Measurements from ENCODE around the gene RHBDL2.

RHBDL2 gene

DNA sequence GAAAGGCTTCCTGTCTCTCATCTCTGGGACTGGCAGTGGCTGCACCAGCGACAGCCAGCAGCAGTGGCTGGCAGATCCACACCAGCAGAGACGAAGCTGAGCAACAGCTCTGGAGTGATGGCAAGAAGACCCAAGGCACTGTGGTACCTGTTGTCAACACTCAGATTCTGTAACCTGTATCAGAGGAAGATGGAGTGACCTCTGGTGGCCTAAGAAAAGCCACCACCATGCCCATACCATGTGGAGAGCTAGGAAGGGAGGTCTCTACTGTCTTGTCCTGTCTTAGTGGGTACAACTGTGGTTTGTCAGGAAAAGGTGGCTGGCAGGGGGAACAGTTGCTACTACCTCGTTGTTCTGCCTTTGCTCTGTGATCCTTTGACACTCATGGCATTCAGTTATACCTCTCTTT, 22.5 kb upstream of the RHBDL2 start:
- TF ChIP-seq FOXP2 (optimal IDR thresholded peaks at IDR 0.05; ENCODE audit: borderline replicate concordance, extremely low read depth, extremely low read length, insufficient read depth) (no peak), SIN3A (IDR thresholded peaks at IDR 0.05; ENCODE audit: borderline replicate concordance, insufficient read depth, low read length) (no peak), POLR2AphosphoS5 (IDR thresholded peaks at IDR 0.05; ENCODE audit: low read depth, low read length) (no peak), TAF1 (IDR thresholded peaks at IDR 0.05; ENCODE audit: borderline replicate concordance, insufficient read depth, low read length) (no peak)
- TF ChIP-seq, protein P1, sequence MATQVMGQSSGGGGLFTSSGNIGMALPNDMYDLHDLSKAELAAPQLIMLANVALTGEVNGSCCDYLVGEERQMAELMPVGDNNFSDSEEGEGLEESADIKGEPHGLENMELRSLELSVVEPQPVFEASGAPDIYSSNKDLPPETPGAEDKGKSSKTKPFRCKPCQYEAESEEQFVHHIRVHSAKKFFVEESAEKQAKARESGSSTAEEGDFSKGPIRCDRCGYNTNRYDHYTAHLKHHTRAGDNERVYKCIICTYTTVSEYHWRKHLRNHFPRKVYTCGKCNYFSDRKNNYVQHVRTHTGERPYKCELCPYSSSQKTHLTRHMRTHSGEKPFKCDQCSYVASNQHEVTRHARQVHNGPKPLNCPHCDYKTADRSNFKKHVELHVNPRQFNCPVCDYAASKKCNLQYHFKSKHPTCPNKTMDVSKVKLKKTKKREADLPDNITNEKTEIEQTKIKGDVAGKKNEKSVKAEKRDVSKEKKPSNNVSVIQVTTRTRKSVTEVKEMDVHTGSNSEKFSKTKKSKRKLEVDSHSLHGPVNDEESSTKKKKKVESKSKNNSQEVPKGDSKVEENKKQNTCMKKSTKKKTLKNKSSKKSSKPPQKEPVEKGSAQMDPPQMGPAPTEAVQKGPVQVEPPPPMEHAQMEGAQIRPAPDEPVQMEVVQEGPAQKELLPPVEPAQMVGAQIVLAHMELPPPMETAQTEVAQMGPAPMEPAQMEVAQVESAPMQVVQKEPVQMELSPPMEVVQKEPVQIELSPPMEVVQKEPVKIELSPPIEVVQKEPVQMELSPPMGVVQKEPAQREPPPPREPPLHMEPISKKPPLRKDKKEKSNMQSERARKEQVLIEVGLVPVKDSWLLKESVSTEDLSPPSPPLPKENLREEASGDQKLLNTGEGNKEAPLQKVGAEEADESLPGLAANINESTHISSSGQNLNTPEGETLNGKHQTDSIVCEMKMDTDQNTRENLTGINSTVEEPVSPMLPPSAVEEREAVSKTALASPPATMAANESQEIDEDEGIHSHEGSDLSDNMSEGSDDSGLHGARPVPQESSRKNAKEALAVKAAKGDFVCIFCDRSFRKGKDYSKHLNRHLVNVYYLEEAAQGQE (IDR thresholded peaks at IDR 0.05; ENCODE audit: insufficient read depth in 1 of 2, low read depth in 2 of 2, low read length in 2 of 2) = no peak

DNA sequence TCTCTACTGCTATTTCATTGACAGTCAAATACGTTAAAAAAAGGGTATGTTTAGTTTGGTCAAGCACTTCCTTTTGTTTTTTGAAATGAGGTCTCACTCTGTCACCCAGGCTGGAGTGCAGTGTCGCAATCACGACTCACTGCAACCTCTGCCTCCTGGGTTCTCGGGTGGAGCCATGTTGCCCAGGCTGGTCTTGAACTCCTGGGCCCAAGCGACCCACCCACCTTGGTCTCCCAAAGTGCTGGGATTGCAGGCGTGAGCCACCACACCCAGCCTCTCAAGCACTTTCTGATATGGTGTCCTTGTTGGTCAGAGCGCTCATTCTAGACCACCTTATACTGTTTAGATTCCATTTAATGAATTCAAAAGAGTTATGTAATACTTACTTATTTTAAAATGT, 20.9 kb upstream of the RHBDL2 start:
- no peak for TF ChIP-seq FOXP2 (optimal IDR thresholded peaks at IDR 0.05; ENCODE audit: borderline replicate concordance, extremely low read depth, extremely low read length, insufficient read depth)
- TF ChIP-seq SIN3A (IDR thresholded peaks at IDR 0.05; ENCODE audit: borderline replicate concordance, insufficient read depth, low read length) = no peak
- no peak for TF ChIP-seq TAF1 (IDR thresholded peaks at IDR 0.05; ENCODE audit: borderline replicate concordance, insufficient read depth, low read length)
- TF ChIP-seq, protein P1 (IDR thresholded peaks at IDR 0.05; ENCODE audit: insufficient read depth in 1 of 2, low read depth in 2 of 2, low read length in 2 of 2) = no peak
- TF ChIP-seq POLR2AphosphoS5 (IDR thresholded peaks at IDR 0.05; ENCODE audit: low read depth, low read length) = no peak

DNA sequence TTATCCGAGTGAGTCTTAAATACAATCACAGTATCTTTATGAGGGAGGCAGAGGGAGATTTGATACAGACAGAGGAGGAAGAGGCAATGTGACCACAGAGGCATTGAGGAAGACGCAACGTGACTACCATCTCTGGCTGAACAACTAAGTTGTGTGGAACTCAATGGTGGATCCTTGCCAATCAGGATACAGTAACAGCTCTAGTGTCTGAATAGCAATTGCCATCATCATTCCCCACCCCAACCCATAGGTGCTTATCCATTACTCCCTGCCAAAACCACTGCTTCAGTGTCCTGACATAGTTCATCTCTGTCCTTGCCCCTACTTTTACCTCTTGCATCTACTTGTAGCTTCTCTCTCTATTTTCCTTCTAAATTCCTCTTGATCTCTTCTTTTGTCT, 20.5 kb upstream of the RHBDL2 start:
- TF ChIP-seq FOXP2 (optimal IDR thresholded peaks at IDR 0.05; ENCODE audit: borderline replicate concordance, extremely low read depth, extremely low read length, insufficient read depth) (no peak), SIN3A (IDR thresholded peaks at IDR 0.05; ENCODE audit: borderline replicate concordance, insufficient read depth, low read length) (no peak), TAF1 (IDR thresholded peaks at IDR 0.05; ENCODE audit: borderline replicate concordance, insufficient read depth, low read length) (no peak), POLR2AphosphoS5 (IDR thresholded peaks at IDR 0.05; ENCODE audit: low read depth, low read length) (no peak)
- TF ChIP-seq, protein P1 (IDR thresholded peaks at IDR 0.05; ENCODE audit: insufficient read depth in 1 of 2, low read depth in 2 of 2, low read length in 2 of 2) = no peak

DNA sequence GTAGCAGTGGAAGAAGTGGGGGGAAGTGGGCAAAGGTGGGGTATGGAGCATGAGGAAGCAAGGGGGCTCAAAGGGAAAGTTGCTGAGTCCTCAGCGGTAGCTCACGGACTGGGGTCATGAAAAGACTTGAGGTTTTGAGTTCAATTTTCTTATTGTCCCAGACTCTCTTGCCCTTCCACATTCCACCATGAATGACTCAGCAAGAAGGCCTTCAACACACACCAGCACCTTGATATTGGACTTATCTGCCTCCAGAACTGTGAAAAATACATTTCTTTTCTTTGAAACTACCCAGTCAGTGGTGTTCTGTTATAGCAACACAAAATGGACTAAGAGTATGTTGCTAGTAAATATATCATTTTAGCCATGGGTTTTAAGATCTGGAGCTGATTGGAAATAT, 17.3 kb upstream of the RHBDL2 start:
- TF ChIP-seq FOXP2 (optimal IDR thresholded peaks at IDR 0.05; ENCODE audit: borderline replicate concordance, extremely low read depth, extremely low read length, insufficient read depth) (no peak), TAF1 (IDR thresholded peaks at IDR 0.05; ENCODE audit: borderline replicate concordance, insufficient read depth, low read length) (no peak), POLR2AphosphoS5 (IDR thresholded peaks at IDR 0.05; ENCODE audit: low read depth, low read length) (no peak), SIN3A (IDR thresholded peaks at IDR 0.05; ENCODE audit: borderline replicate concordance, insufficient read depth, low read length) (no peak)
- TF ChIP-seq, protein P1 (IDR thresholded peaks at IDR 0.05; ENCODE audit: insufficient read depth in 1 of 2, low read depth in 2 of 2, low read length in 2 of 2) = no peak

DNA sequence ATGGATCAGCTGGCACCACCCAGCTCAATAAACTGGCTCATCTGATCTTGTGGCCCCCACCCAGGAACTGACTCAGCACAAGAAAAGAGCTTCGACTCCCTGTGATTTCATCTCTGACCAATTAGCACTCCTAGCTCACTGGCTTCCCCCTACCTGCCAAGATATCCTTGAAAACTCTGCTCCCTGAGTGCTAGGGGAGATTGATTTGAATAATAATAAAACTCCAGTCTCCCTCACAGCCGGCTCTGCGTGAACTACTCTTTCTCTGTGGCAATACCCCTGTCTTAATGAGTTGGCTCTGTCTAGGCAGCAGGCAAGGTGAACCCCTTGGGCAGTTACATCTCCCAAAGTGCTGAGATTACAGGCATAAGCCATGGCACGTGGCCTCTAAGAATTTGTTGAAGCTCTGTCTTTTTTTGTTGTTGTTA, 11.8 kb upstream of the RHBDL2 start:
- TF ChIP-seq FOXP2 (optimal IDR thresholded peaks at IDR 0.05; ENCODE audit: borderline replicate concordance, extremely low read depth, extremely low read length, insufficient read depth) = no peak

All from PFSK-1 (cell line).